Measurements from ENCODE around the gene PLGRKT.

GRCh38 chr9:5402217-5402616 is 35.5 kb downstream of the PLGRKT start:
- no peak for TF ChIP-seq MAX (IDR thresholded peaks at IDR 0.05)
- no peak for TF ChIP-seq EP300 (IDR thresholded peaks at IDR 0.05; ENCODE audit: borderline replicate concordance)
- no peak for TF ChIP-seq REST (IDR thresholded peaks at IDR 0.05; ENCODE audit: low read depth)
- TF ChIP-seq CREB1 (IDR thresholded peaks at IDR 0.05; ENCODE audit: low read depth), result no peak
- TF ChIP-seq NFIC (IDR thresholded peaks at IDR 0.05), result no peak
- TF ChIP-seq CEBPB (IDR thresholded peaks at IDR 0.05), result no peak
- TF ChIP-seq RAD21 (IDR thresholded peaks at IDR 0.05; ENCODE audit: low read depth), result no peak
- no peak for TF ChIP-seq TAF1 (IDR thresholded peaks at IDR 0.05; ENCODE audit: low read depth)
- no peak for TF ChIP-seq YY1 (IDR thresholded peaks at IDR 0.05; ENCODE audit: low read depth)
- TF ChIP-seq USF1 (IDR thresholded peaks at IDR 0.05), result no peak
- no peak for TF ChIP-seq TEAD4 (IDR thresholded peaks at IDR 0.05)
- TF ChIP-seq FOXM1 (IDR thresholded peaks at IDR 0.05; ENCODE audit: borderline replicate concordance, low read depth), result no peak
- no peak for TF ChIP-seq EGR1 (IDR thresholded peaks at IDR 0.05)
